ENCODE results near the gene CYP46A1.

GRCh38 chr14:99769799-99770198, 85.7 kb downstream of the CYP46A1 start:
- TF ChIP-seq POLR2AphosphoS5 (IDR thresholded peaks at IDR 0.05; ENCODE audit: low read depth, low read length) (no peak), SIN3A (IDR thresholded peaks at IDR 0.05; ENCODE audit: borderline replicate concordance, insufficient read depth, low read length) (no peak), REST (IDR thresholded peaks at IDR 0.05; ENCODE audit: insufficient read depth in 1 of 2, low read depth in 2 of 2, low read length in 2 of 2) (no peak)
